Stomach (tissue), 4 donors: Measurements from ENCODE around the gene MYADM.

Experiments used
- POLR2AphosphoS5 ChIP-seq, 3 donors: sonication (generic); formaldehyde crosslinking; IDR thresholded peaks; one replicate each; pipeline ENCODE4 v1.6.1; 2016; ENCODE audit warnings: antibody characterized with exemption in 3 of 3
- TF ChIP-seq, protein P1 (sequence below), 7 experiments: fragments of 450-650 bp in 4 of 7; fragments of 200-600 bp in 3 of 7; sonication (generic) in 3 of 7; IDR thresholded peaks; one replicate each; pipeline ENCODE4 v1.5.1; 2016 to 2019; ENCODE audit warnings: antibody characterized with exemption in 7 of 7, control low read depth in 2 of 7, mild to moderate bottlenecking in 1 of 7

DNA sequence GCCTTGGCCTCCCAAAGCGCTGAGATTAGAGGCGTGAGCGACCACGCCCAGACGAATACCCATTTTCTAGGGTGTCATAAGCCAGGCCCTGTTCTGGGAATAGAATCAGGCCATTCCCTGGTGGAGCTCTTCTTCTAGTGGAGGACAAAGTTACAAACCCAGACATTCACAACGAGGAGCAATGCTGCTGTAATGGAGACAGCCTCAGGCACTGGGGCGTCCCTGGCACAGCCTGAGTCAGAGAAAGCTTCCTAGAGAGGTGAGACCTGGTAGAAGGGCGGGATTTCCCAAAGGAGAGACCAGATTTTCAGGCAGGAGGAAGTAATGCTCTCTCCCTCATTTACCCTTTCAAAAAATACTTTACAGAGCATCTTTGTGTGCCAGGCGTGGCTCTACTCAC lies 27.0 kb downstream of the MYADM start:
- TF ChIP-seq, protein P1, sequence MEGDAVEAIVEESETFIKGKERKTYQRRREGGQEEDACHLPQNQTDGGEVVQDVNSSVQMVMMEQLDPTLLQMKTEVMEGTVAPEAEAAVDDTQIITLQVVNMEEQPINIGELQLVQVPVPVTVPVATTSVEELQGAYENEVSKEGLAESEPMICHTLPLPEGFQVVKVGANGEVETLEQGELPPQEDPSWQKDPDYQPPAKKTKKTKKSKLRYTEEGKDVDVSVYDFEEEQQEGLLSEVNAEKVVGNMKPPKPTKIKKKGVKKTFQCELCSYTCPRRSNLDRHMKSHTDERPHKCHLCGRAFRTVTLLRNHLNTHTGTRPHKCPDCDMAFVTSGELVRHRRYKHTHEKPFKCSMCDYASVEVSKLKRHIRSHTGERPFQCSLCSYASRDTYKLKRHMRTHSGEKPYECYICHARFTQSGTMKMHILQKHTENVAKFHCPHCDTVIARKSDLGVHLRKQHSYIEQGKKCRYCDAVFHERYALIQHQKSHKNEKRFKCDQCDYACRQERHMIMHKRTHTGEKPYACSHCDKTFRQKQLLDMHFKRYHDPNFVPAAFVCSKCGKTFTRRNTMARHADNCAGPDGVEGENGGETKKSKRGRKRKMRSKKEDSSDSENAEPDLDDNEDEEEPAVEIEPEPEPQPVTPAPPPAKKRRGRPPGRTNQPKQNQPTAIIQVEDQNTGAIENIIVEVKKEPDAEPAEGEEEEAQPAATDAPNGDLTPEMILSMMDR (IDR thresholded peaks at IDR 0.05), result no peak
- no peak for TF ChIP-seq POLR2AphosphoS5 (IDR thresholded peaks at IDR 0.05)
